IMR-90 (cell line): ENCODE results near the gene MRPL23. TPM values are rescaled to one million over a fixed set of nuclear protein-coding genes. Genes with fewer than 3 reads are reported as not detected.

Experiments
- ATAC-seq: fragments of 200-7000 bp; cut with Tn5 transposase; 2 replicates; pipeline ENCODE4 v1.9.1; 2020; ENCODE audit warnings: low read depth, mild to moderate bottlenecking, moderate library complexity
- BruUV-seq: library from RNA; stranded (reverse); fragments of 400-500 nt; replicated peaks from 2 replicates; lab custom pipeline; 2021; lab: Mats Ljungman, UMichigan
- CTCF ChIA-PET: fragments of 300-600 bp; formaldehyde crosslinking; extraction: SDS; loops from one replicate; lab custom pipeline; 2021; ENCODE audit warnings: antibody characterized with exemption; lab: Yijun Ruan, JAX
- POLR2A ChIA-PET: fragments of 300-600 bp; sonication (Branson Sonifier 250); formaldehyde crosslinking; loops from one replicate; lab custom pipeline; 2022; ENCODE audit warnings: antibody characterized with exemption; ENCODE audit not compliant: unreplicated experiment; lab: Charles Lee
- DNase-seq: peaks from one replicate; pipeline ENCODE4 v3.0.0; 2013
- H2AFZ ChIP-seq: replicated peaks from 2 replicates; pipeline ENCODE3; 2013; ENCODE audit warnings: low read length, mild to moderate bottlenecking; ENCODE audit not compliant: poor library complexity
- H2AK5ac ChIP-seq: 2 replicates; pipeline ENCODE4 v1.6.1; 2013; ENCODE audit warnings: low read depth, low read length, inconsistent platforms
- H2AK9ac ChIP-seq: replicated peaks from 2 replicates; pipeline ENCODE3; 2013; ENCODE audit warnings: mild to moderate bottlenecking, low read depth, low read length, moderate library complexity; ENCODE audit not compliant: poor library complexity
- H2BK120ac ChIP-seq: 2 replicates; pipeline ENCODE4 v1.6.1; 2013; ENCODE audit warnings: low read depth, low read length, inconsistent platforms
- H2BK15ac ChIP-seq: 3 replicates; pipeline ENCODE4 v1.6.1; 2013; ENCODE audit warnings: low read depth, low read length, inconsistent platforms
- H2BK20ac ChIP-seq: 2 replicates; pipeline ENCODE4 v1.6.1; 2013; ENCODE audit warnings: low read depth, mild to moderate bottlenecking, inconsistent platforms, low read length, moderate library complexity
- H2BK5ac ChIP-seq: 2 replicates; pipeline ENCODE4 v1.6.1; 2013; ENCODE audit warnings: mild to moderate bottlenecking, low read depth, low read length, inconsistent platforms; ENCODE audit not compliant: poor library complexity, severe bottlenecking
- H3K14ac ChIP-seq: replicated peaks from 2 replicates; pipeline ENCODE4 v1.6.1; 2013; ENCODE audit warnings: low read depth, low read length, inconsistent platforms
- H3K18ac ChIP-seq: 2 replicates; pipeline ENCODE4 v1.6.1; 2013; ENCODE audit warnings: low read depth, low read length, control low read depth
- H3K23ac ChIP-seq: 2 replicates; pipeline ENCODE4 v1.6.1; 2013; ENCODE audit warnings: low read depth, low read length, inconsistent platforms
- H3K27ac ChIP-seq: 2 replicates; pipeline ENCODE4 v1.5.1; 2013; ENCODE audit warnings: mild to moderate bottlenecking, control low read depth, low read length; ENCODE audit not compliant: insufficient read depth
- H3K27me3 ChIP-seq: 2 replicates; pipeline ENCODE4 v1.6.1; 2013; ENCODE audit warnings: low read length; ENCODE audit not compliant: control insufficient read depth, insufficient read depth
- H3K36me3 ChIP-seq: 2 replicates; pipeline ENCODE4 v1.6.1; 2013; ENCODE audit warnings: low read length, mixed read lengths; ENCODE audit not compliant: control insufficient read depth, insufficient read depth
- H3K4ac ChIP-seq: 2 replicates; pipeline ENCODE4 v1.6.1; 2013; ENCODE audit warnings: low read depth, low read length, inconsistent platforms
- H3K4me1 ChIP-seq: 2 replicates; pipeline ENCODE4 v1.6.1; 2013; ENCODE audit warnings: low read length, mixed read lengths; ENCODE audit not compliant: control insufficient read depth, insufficient read depth
- H3K4me2 ChIP-seq: 2 replicates; pipeline ENCODE4 v1.6.1; 2013; ENCODE audit warnings: low read depth, mild to moderate bottlenecking, control low read depth, low read length, moderate library complexity
- H3K4me3 ChIP-seq: 2 replicates; pipeline ENCODE4 v1.5.1; 2013; ENCODE audit warnings: low read depth, mild to moderate bottlenecking, control low read depth, low read length, moderate library complexity; ENCODE audit not compliant: insufficient read depth
- H3K56ac ChIP-seq: 2 replicates; pipeline ENCODE4 v1.6.1; 2013; ENCODE audit warnings: low read length, inconsistent platforms; ENCODE audit not compliant: insufficient read depth; ENCODE audit errors: extremely low read depth
- H3K79me1 ChIP-seq, 2 experiments: 2 replicates each; pipeline ENCODE4 v1.6.1; 2013; ENCODE audit warnings: low read length in 2 of 2, inconsistent platforms in 1 of 2, low read depth in 1 of 2
- H3K9ac ChIP-seq: 2 replicates; pipeline ENCODE4 v1.6.1; 2013; ENCODE audit warnings: low read depth, low read length, control low read depth
- H3K9me1 ChIP-seq: 2 replicates; pipeline ENCODE4 v1.6.1; 2013; ENCODE audit warnings: low read length, inconsistent platforms; ENCODE audit not compliant: insufficient read depth
- H3K9me3 ChIP-seq: 2 replicates; pipeline ENCODE4 v1.6.1; 2013; ENCODE audit warnings: low read length; ENCODE audit not compliant: control insufficient read depth, insufficient read depth
- H4K20me1 ChIP-seq: 2 replicates; pipeline ENCODE4 v1.6.1; 2013; ENCODE audit warnings: low read length, inconsistent platforms; ENCODE audit not compliant: insufficient read depth
- H4K5ac ChIP-seq: 2 replicates; pipeline ENCODE4 v1.6.1; 2013; ENCODE audit warnings: mild to moderate bottlenecking, low read depth, low read length, control low read depth
- H4K8ac ChIP-seq, 2 experiments: 2 replicates each; pipeline ENCODE4 v1.6.1; 2013; ENCODE audit warnings: low read depth in 2 of 2, low read length in 2 of 2, control low read depth in 1 of 2, inconsistent platforms in 1 of 2
- H4K91ac ChIP-seq: 2 replicates; pipeline ENCODE4 v1.6.1; 2013; ENCODE audit warnings: low read depth, low read length, inconsistent platforms; ENCODE audit not compliant: insufficient read depth
- ELK1 ChIP-seq: fragments of 150-350 bp; IDR thresholded peaks from 2 replicates; pipeline ENCODE4 v1.6.1; 2016; ENCODE audit warnings: low read depth, mild to moderate bottlenecking, low read length, moderate library complexity, borderline replicate concordance
- FOS ChIP-seq: fragments of 150-350 bp; IDR thresholded peaks from 2 replicates; pipeline ENCODE4 v1.6.1; 2016; ENCODE audit warnings: low read depth, low read length
- SMC3 ChIP-seq: fragments of 150-350 bp; IDR thresholded peaks from 2 replicates; pipeline ENCODE4 v1.6.1; 2016; ENCODE audit warnings: low read depth, mild to moderate bottlenecking, antibody characterized with exemption, low read length, moderate library complexity
- WGBS, 2 experiments: methylation state at CpG; one replicate each; pipeline versions ENCODE4 v1.1.5 to v1.1.7; 2013; ENCODE audit warnings: missing lambda C conversion rate in 2 of 2; ENCODE audit not compliant: insufficient read length in 1 of 2; ENCODE audit errors: extremely low coverage in 2 of 2; 5-methylcytosine and 5-hydroxymethylcytosine counted together
- dilution Hi-C: fragments of 300-500 bp; cut with HindIII; formaldehyde crosslinking; loops from one replicate; pipeline ENCODE4 v1.14.3; 2018; ENCODE audit warnings: low sequenced_read_pairs; ENCODE audit not compliant: unreplicated experiment
- in situ Hi-C: fragments of 300-500 bp; cut with MboI; formaldehyde crosslinking; loops from 3 replicates; pipeline ENCODE4 v1.14.3; 2019; ENCODE audit warnings: low sequenced_read_pairs, inconsistent platforms, mixed read lengths
- intact Hi-C: fragments of 100-400 bp; cut with micrococcal nuclease; formaldehyde crosslinking; loops from 2 replicates; pipeline ENCODE4 v1.10.0; 2022
- polyA plus RNA-seq, 3 experiments: library from polyadenylated mRNA; depleted of rRNA; stranded (reverse); fragments of >200 nt; gene quantifications; 2 replicates each; pipeline ENCODE4 v1.2.3, GENCODE V29; 2012; ENCODE audit warnings: low replicate concordance in 1 of 3
- total RNA-seq: library from RNA; depleted of rRNA; stranded (reverse); fragments of >200 nt; gene quantifications from 2 replicates; pipeline ENCODE4 v1.2.3, GENCODE V29; 2012

Gene MRPL23
- total and polyA plus RNA-seq, 2 of the 4 experiments (the other 2 are of a cell fraction), result 68.4 to 114 TPM

GRCh38 chr11:1979607-1980006 lies 32.5 kb downstream of the MRPL23 start:
- BruUV-seq, result no TSS peak
- H3K23ac ChIP-seq, result no peak overlapping the region
- dilution Hi-C loops (no loop called here), in situ Hi-C loops (no loop called here), intact Hi-C loops (no loop called here)
- no peak overlapping the region for H3K18ac ChIP-seq
- H3K27me3 ChIP-seq, result no peaks in the 10 kb centered on the region
- no peaks in the 10 kb centered on the region for H3K4me1 ChIP-seq
- H2BK120ac ChIP-seq, result no peak overlapping the region
- H4K91ac ChIP-seq, result no peak overlapping the region
- no peak overlapping the region for H2BK5ac ChIP-seq
- no peaks in the 10 kb centered on the region for H3K9me1 ChIP-seq
- H2AK9ac ChIP-seq, result no peak overlapping the region
- no peaks in the 10 kb centered on the region for H3K36me3 ChIP-seq
- no peak overlapping the region for H3K27ac ChIP-seq
- no peak overlapping the region for H2AK5ac ChIP-seq
- no peak overlapping the region for H4K5ac ChIP-seq
- ATAC-seq (no peak), DNase-seq (no peak)
- no peak overlapping the region for H3K4me3 ChIP-seq
- H4K20me1 ChIP-seq, result no peaks in the 10 kb centered on the region
- ChIA-PET POLR2A (no interaction called here), CTCF (no interaction called here)
- TF ChIP-seq FOS (no peak), SMC3 (no peak), ELK1 (no peak)
- no peak overlapping the region for H2BK20ac ChIP-seq
- H3K56ac ChIP-seq, result no peak overlapping the region
- H4K8ac ChIP-seq, result no peak overlapping the region
- H3K9me3 ChIP-seq, result no peaks in the 10 kb centered on the region
- no peak overlapping the region for H2BK15ac ChIP-seq
- H3K4ac ChIP-seq, result no peak overlapping the region
- WGBS, 2 experiments, result no CpG with 5 or more reads among the region's 11 CpGs
- H2AFZ ChIP-seq, result no peak overlapping the region
- no peaks in the 10 kb centered on the region for H3K79me1 ChIP-seq
- no peak overlapping the region for H3K9ac ChIP-seq
- no peak overlapping the region for H3K4me2 ChIP-seq
- no peak overlapping the region for H3K14ac ChIP-seq
